GM19397 (cell line): ENCODE measurements around the gene NOP53.
A peak's percentile ranks its signal among the peaks of the same experiment; 100 is the strongest.
"Not testable (repeated sequence)": the region's sequence is repeated elsewhere in the genome, so short reads cannot be mapped to it uniquely, and the experiment has no call there.

Experiments used
- ATAC-seq: cut with Tn5 transposase; IDR thresholded peaks from one replicate; pipeline ENCODE4 v1.9.1; 2021; ENCODE audit warnings: mild to moderate bottlenecking, moderate library complexity; ENCODE audit not compliant: unreplicated experiment

Gene NOP53

GRCh38 chr19:47745010-47745901 lies at the start of gene NOP53:
TSS of gene NOP53 (plus strand) at chr19:47745546. CDS start at chr19:47745560, 14 bp downstream.
- peak; percentile 69 for ATAC-seq

- no peak for ATAC-seq
Observed at GRCh38 chr19:47696635-47697034, 48.7 kb upstream of the NOP53 start.

GRCh38 chr19:47697863-47698609 lies 47.3 kb upstream of the NOP53 start:
- no peak for ATAC-seq

GRCh38 chr19:47698631-47699359 lies 46.6 kb upstream of the NOP53 start:
- ATAC-seq: no peak

GRCh38 chr19:47699360-47699917 lies 45.9 kb upstream of the NOP53 start:
- ATAC-seq: no peak

- ATAC-seq: no peak
Observed at GRCh38 chr19:47700934-47701716, 44.2 kb upstream of the NOP53 start.

- no peak for ATAC-seq
Observed at GRCh38 chr19:47701717-47702552, 43.4 kb upstream of the NOP53 start.

- ATAC-seq: no peak
Observed at GRCh38 chr19:47702671-47703070, 42.7 kb upstream of the NOP53 start.

GRCh38 chr19:47703301-47703700 lies 42.0 kb upstream of the NOP53 start:
- no peak for ATAC-seq

GRCh38 chr19:47704024-47704423 lies 41.3 kb upstream of the NOP53 start:
- ATAC-seq: no peak

GRCh38 chr19:47704656-47705055 lies 40.7 kb upstream of the NOP53 start:
- no peak for ATAC-seq

GRCh38 chr19:47707135-47707925 lies 38.0 kb upstream of the NOP53 start:
- ATAC-seq: no peak

- no peak for ATAC-seq
Observed at GRCh38 chr19:47711652-47712242, 33.6 kb upstream of the NOP53 start.

- ATAC-seq: no peak
Observed at GRCh38 chr19:47713046-47714021, 32.0 kb upstream of the NOP53 start, which contains the start of gene EHD2. TSS of gene EHD2 (plus strand) at chr19:47713422. CDS start at chr19:47716613, 3,191 bp downstream.

- no peak for ATAC-seq
Observed at GRCh38 chr19:47714339-47714738, 31.0 kb upstream of the NOP53 start.

- not testable (repeated sequence) for ATAC-seq
Observed at GRCh38 chr19:47714855-47715254, 30.5 kb upstream of the NOP53 start.
